DOHH2 (cell line): Measurements from ENCODE around the gene PAK1.

Experiments used
- H3F3A ChIP-seq: fragments of 200-600 bp; sonication (generic), shearing (Covaris generic); 2 replicates; pipeline ENCODE4 v1.6.0; 2016; ENCODE audit warnings: antibody characterized with exemption, mild to moderate bottlenecking; ENCODE audit not compliant: control insufficient read depth, insufficient read depth
- H3K27ac ChIP-seq: fragments of 200-600 bp; sonication (generic); 2 replicates; pipeline ENCODE4 v1.5.1; 2014; ENCODE audit warnings: low read depth, mild to moderate bottlenecking, low read length, moderate library complexity
- H3K27me3 ChIP-seq: fragments of 200-600 bp; sonication (generic); 2 replicates; pipeline ENCODE4 v1.6.1; 2014; ENCODE audit warnings: mild to moderate bottlenecking, low read length, mixed read lengths; ENCODE audit not compliant: control insufficient read depth
- H3K36me3 ChIP-seq: fragments of 200-600 bp; sonication (generic); 2 replicates; pipeline ENCODE4 v1.6.1; 2014; ENCODE audit warnings: mild to moderate bottlenecking, low read length, moderate library complexity, mixed read lengths; ENCODE audit not compliant: control insufficient read depth
- H3K4me1 ChIP-seq: fragments of 200-600 bp; sonication (generic); 2 replicates; pipeline ENCODE4 v1.6.1; 2014; ENCODE audit warnings: mild to moderate bottlenecking, low read length, mixed read lengths; ENCODE audit not compliant: control insufficient read depth
- H3K4me2 ChIP-seq: fragments of 200-600 bp; sonication (generic); 2 replicates; pipeline ENCODE4 v1.6.0; 2014; ENCODE audit warnings: mild to moderate bottlenecking, low read length, moderate library complexity
- H3K4me3 ChIP-seq: fragments of 200-600 bp; sonication (generic); 2 replicates; pipeline ENCODE4 v1.5.1; 2014; ENCODE audit warnings: mild to moderate bottlenecking, low read length, mixed read lengths
- H3K79me2 ChIP-seq: fragments of 200-600 bp; sonication (generic); 2 replicates; pipeline ENCODE4 v1.6.1; 2014; ENCODE audit warnings: mild to moderate bottlenecking, low read length, mixed read lengths; ENCODE audit not compliant: control insufficient read depth
- H3K9me2 ChIP-seq: fragments of 200-600 bp; sonication (generic); replicated peaks from 2 replicates; pipeline ENCODE4 v1.6.1; 2014; ENCODE audit warnings: mild to moderate bottlenecking, low read length, mixed read lengths; ENCODE audit not compliant: control insufficient read depth
- H3K9me3 ChIP-seq: fragments of 200-600 bp; sonication (generic); 2 replicates; pipeline ENCODE4 v1.6.1; 2014; ENCODE audit warnings: antibody characterized with exemption, low read length, mixed read lengths; ENCODE audit not compliant: control insufficient read depth, insufficient read depth
- H4K20me1 ChIP-seq: fragments of 200-600 bp; sonication (generic); 2 replicates; pipeline ENCODE4 v1.6.0; 2014; ENCODE audit warnings: low read depth, mild to moderate bottlenecking, antibody characterized with exemption, low read length, moderate library complexity; ENCODE audit not compliant: control insufficient read depth, insufficient read depth
- CTCF ChIP-seq: fragments of 200-600 bp; sonication (generic); IDR thresholded peaks from one replicate; pipeline ENCODE4 v1.5.1; 2014; ENCODE audit warnings: antibody characterized with exemption, mild to moderate bottlenecking, low read depth, low read length; ENCODE audit not compliant: poor library complexity, severe bottlenecking
- EZH2phosphoT487 ChIP-seq: fragments of 200-600 bp; sonication (generic); IDR thresholded peaks from 2 replicates; pipeline ENCODE4 v1.6.1; 2017; ENCODE audit warnings: borderline replicate concordance, mild to moderate bottlenecking, antibody characterized with exemption, low read length, moderate library complexity, mixed read lengths

The PAK1 gene

DNA sequence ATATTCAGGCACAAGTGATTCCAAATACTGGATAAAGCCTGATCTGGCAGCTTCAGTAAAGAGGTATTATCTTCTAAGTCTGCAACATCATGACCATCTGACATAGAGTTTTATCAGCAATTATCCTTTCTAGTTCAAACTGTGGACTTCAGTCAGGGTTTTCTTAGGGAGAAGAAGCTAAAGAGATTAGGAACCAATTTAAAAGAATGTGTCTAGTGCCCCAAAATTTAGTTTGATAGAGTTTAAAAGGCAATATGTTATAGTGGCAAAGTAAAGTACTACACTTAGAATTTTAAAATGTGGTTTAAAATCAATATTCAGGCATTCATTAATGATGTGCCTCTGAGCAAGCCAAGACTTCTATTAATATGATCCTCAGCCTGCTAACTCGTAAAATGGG is 5.4 kb downstream of the PAK1 start:
- no peaks in the 10 kb centered on the region for H3K9me2 ChIP-seq
- no peak overlapping the region for H3K4me3 ChIP-seq

DNA sequence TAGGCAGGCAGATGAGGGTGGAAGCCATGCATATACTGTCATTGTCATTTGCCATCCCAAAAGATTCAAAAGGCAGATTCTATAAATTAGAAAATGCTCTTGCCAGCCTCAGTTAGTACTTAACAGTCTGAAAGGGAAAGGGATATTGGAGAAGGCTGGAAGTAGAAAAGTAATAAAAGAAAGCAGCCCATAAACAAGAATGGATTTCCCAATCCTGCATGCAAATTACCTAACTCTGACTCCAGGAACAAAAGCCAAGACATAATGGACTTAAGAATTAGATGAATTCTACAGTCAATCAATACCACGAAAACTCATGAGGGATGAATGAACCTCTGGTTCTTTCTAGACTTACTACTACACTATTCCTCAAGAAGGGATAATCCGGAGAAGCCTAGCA is 5.9 kb downstream of the PAK1 start:
- TF ChIP-seq CTCF (no peak), EZH2phosphoT487 (no peak)
- Histone ChIP-seq H3K9me2 (no peaks in the 10 kb centered on the region), H3K4me3 (no peak overlapping the region), H3K79me2 (no peaks in the 10 kb centered on the region), H3F3A (no peaks in the 10 kb centered on the region), H4K20me1 (no peaks in the 10 kb centered on the region), H3K4me2 (no peak overlapping the region), H3K4me1 (no peaks in the 10 kb centered on the region), H3K27ac (no peak overlapping the region), H3K27me3 (peaks cover 40% of the 10 kb centered on the region), H3K36me3 (no peaks in the 10 kb centered on the region), H3K9me3 (no peaks in the 10 kb centered on the region)

More for the DNA sequence above, 5.4 kb downstream of the PAK1 start:
- Histone ChIP-seq H3K27me3 (peaks cover 40% of the 10 kb centered on the region), H3K27ac (no peak overlapping the region), H3K4me2 (no peak overlapping the region), H4K20me1 (no peaks in the 10 kb centered on the region), H3K36me3 (no peaks in the 10 kb centered on the region), H3K9me3 (no peaks in the 10 kb centered on the region), H3K4me1 (no peaks in the 10 kb centered on the region), H3K79me2 (no peaks in the 10 kb centered on the region), H3F3A (no peaks in the 10 kb centered on the region)
- TF ChIP-seq EZH2phosphoT487 = no peak
- no peak for TF ChIP-seq CTCF

GRCh38 chr11:77467233-77467632 is 6.7 kb downstream of the PAK1 start:
- H3K9me2 ChIP-seq = no peaks in the 10 kb centered on the region
- TF ChIP-seq CTCF (no peak), EZH2phosphoT487 (no peak)
- no peaks in the 10 kb centered on the region for H4K20me1 ChIP-seq
- no peaks in the 10 kb centered on the region for H3F3A ChIP-seq
- H3K4me2 ChIP-seq = no peak overlapping the region
- H3K27me3 ChIP-seq = peaks cover 35% of the 10 kb centered on the region
- no peaks in the 10 kb centered on the region for H3K9me3 ChIP-seq
- no peaks in the 10 kb centered on the region for H3K4me1 ChIP-seq
- no peak overlapping the region for H3K27ac ChIP-seq
- H3K36me3 ChIP-seq = no peaks in the 10 kb centered on the region
- H3K79me2 ChIP-seq = no peaks in the 10 kb centered on the region
- no peak overlapping the region for H3K4me3 ChIP-seq

GRCh38 chr11:77457340-77457739 is 16.6 kb downstream of the PAK1 start:
- H3K4me2 ChIP-seq = no peak overlapping the region
- no peaks in the 10 kb centered on the region for H3K4me1 ChIP-seq
- TF ChIP-seq EZH2phosphoT487 (no peak), CTCF (no peak)
- H3F3A ChIP-seq = no peaks in the 10 kb centered on the region
- no peak overlapping the region for H3K27ac ChIP-seq
- no peaks in the 10 kb centered on the region for H3K9me3 ChIP-seq
- H3K79me2 ChIP-seq = no peaks in the 10 kb centered on the region
- no peaks in the 10 kb centered on the region for H3K36me3 ChIP-seq
- H3K9me2 ChIP-seq = no peaks in the 10 kb centered on the region
- peaks cover 17% of the 10 kb centered on the region for H3K27me3 ChIP-seq
- no peaks in the 10 kb centered on the region for H4K20me1 ChIP-seq
- H3K4me3 ChIP-seq = no peak overlapping the region
